ENCODE results near the gene SEC24D.

SEC24D gene

DNA sequence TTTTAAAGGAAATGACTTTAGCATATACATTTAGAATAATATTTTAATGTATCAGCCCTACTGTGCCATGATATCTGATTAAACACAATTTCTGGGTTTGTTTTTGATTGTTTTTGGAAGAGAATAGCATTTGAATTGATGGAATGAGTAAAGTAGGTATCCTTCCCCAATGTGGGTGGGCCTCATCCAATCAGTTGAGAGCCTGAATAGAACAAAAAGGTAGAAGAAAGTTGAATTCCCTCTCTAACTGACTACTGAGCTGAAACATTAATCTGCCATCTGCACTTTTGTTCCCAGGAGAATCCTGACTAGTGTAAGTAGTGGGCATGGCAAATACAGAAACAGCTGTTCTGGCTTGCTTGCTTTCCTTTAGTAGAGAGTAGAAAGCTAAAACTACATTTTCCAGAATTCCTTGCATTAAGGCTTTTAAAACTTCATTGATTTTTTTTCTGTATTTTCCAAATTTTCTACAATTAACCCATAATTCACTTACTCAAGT, 9.7 kb upstream of the SEC24D start:
- no peak for DNase-seq (ENCODE audit: low read depth)

DNA sequence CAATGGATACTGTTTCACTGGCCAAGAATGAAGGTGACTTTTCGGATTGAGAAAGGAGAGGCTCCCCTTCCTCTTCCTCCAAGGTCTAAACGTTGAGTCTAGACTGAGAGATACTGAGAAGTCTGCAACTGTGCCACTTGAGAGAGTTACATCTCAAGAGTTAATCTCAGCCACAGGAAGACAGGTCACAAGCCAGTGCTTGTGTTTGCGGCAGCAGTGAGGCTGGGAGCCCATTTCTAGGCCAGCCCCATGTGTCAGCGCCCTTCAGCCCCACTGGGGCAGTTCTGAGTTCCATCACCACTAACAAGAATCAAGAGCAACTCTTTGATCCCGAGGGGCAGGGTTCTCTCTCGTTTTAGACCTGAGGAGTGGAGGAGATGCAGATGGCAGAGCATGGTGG, 7.3 kb upstream of the SEC24D start:
- no peak for DNase-seq (ENCODE audit: low read depth)

DNA sequence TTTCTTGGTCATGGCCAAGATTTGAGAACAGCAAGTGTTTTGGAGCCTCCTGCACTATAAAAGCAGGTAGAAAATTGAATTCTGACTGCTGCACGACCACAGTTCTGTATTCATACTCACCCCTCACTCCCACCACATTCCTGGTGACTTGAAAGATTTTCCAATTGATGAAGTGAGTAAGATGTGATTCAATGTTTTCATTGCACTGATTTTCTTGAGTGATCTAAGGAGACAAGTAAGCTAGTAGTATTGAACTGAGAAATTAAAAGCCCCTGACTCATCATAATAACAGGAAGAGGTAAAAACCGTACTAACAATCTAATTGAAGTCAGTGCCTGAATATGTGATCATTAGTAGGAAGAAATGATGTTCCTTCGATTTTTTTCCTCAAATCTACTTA, 6.1 kb upstream of the SEC24D start:
- DNase-seq (ENCODE audit: low read depth): no peak

DNA sequence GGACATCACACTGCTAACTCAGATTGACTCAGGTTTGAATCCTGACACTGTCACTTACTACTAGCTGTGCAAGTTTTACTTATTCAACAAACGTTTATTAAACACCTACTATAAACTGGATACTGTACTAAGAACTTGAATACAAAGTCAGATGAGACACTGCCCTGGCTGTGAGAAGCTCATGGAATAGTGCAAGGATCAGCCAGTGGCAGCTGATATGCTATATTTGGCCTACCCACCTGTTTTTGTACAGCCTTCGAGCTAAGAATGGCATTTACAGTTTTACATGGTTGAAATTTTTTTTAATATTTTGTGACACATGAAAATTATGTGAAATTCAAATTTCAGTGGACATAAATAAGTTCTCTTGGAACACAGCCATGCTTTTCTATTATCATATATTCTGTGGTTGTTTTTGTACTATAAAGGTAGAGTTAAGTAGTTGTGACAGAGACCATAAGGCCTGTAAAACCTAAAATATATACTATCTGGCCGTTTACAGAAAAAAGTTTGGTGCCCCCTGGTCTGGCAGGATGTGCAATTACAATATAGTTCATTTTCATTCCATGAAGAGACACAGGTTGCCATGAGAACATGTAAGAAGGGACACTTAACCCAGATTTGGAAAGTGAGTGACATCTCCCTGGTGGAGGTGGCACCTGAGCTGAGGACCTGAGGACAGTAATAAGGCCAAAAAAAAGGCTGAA, 3.4 kb upstream of the SEC24D start:
- DNase-seq (ENCODE audit: low read depth): no peak

DNA sequence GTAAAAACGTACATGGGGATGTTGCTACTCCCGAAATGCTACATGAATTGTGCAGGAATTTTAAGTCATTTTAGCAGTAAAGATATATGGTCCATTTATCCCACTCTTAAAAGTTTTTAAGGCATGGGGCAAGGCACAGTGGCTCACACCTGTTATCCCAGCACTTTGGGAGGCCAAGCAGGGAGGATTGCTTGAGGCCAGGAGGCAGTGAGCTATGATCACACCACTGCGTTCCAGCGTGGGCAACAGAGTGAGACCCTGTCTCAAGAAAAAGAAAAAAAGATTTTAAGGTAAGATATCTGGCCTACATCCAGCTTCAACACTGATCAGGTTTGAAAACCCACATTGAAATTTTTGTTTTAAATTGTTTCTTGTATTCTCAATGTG, 1.2 kb upstream of the SEC24D start:
- no peak for DNase-seq (ENCODE audit: low read depth)

DNA sequence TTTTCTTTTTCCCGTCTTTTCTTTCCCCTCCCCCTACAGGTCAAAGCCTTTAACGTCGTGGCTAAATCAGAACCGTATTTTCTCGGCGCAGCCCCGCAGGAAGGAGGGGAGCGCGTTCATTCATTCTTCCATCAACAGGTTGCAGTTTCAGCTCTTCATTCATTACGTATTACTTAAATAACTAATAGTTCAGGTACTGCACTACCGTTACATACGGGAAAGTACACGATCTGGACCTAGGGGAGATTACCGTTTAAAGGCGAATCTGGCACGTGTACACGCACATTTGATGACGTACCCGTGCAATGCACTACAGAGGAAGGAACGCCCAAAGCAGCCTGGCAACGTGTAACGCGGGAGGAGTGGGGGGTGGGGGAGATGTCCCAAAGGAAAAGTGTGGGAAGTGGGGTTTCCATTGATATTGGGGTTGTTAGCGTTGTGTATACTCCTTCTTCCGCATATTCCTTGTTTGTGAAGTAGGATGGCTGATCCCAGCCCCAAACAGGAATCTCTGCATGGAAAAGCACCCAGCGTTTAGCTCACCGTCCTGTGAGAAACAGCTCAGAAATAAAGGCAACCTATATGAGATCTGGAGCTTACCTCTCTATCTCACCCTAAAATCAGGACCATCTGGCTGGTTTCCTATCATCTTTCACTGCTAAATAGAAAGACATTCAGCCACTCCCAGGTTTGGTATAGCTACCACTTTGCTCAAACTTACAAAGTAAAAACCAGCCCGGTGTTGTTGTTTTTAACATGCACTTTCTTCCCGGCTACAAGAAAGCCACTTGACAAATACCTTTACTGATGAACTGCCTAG, 585 bp upstream of the SEC24D start:
- peak; percentile 23 for DNase-seq (ENCODE audit: low read depth)

DNA sequence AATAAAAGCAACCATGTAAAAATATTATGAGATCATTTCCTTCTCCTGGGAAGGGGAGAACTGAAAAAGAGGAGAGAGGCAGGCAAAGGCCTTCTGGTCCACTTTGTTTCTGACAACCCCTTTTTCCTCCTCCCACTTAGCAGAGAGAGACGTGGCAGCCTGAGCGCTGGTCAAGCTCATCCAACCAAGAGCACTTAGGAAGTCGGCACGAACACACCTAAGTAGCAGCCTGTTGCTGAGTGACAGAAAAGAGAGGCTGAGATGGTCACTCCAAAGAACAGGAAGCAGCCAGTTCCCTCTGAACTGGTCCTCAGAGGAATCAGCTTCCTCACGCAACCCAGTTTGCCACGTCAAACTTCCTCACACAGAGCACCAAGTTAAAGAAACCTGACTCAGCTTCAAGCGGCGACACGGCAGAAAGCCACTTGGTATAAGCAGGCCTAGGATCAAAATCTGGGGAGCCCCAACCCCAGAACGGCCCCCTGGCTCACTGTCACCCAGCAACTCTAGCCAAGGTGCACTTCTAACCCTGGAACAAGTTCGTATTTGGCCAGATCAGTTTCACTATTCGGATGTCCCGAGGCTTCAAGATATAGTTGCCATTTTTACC, 861 bp downstream of the SEC24D start:
- peak; percentile 21 for DNase-seq (ENCODE audit: low read depth)

DNA sequence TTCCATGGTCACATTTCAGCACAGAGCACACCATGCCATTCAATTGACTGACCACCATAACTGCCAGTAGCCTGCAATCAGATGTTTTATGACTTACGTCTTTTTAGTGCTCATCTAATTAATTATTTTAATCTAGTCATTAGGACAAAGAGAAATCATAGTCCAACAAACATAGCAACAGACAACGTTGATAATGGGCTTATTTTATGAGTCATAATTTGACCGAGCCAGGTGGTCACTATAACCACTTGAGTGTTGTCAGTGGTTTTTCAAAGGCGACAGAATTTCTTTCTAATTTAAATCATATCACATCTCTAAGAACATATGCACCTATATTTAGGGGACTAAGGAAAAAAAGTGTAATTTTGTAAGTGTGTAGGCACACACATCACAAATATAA, 1.9 kb downstream of the SEC24D start:
- no peak for DNase-seq (ENCODE audit: low read depth)

DNA sequence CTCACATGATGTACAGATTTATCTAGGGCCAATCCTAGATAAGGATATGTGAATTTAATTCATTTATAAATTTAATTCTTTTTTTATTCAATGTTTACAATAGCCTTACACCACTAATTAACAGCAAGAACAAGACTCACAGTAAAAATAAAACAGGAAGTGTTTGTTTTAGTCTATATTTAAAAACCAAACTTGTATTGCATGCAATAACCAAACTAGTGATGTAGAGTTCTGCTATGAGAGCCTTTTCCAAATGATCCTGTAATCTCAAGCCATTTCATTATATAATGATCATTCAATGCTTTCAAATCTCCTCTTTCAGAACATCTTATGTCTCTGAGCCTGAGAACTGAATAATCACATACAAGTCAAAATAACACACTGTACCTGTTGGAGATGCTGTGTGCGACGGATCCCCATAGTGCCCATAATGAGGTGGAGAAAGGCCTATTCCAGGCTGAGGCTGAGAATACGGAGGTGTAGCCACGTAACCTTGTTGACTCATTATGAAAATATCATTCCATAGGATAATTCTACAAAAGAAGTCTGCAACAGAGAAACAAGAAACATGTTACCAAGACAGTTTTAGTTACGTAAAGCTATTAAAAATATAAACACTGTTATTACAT, 2.6 kb downstream of the SEC24D start:
- no peak for DNase-seq (ENCODE audit: low read depth)

DNA sequence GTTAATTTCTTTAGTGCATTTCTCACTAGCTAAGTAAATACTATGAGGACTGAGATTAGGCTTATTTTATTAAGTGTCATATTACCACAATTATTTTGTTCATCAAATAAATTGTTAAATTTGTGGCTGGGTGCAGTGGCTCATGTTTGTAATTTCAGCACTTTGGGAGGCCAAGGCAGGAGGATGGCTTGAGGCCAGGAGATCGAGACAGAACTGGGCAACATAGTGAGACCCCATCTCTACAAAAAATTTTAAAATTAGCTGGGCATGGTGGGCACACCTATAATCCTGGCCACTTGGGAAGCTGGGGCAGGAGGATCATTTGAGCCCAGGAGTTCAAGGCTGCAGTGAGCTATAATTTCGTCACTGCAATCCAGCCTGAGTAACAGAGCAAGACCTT, 6.8 kb downstream of the SEC24D start:
- no peak for DNase-seq (ENCODE audit: low read depth)

DNA sequence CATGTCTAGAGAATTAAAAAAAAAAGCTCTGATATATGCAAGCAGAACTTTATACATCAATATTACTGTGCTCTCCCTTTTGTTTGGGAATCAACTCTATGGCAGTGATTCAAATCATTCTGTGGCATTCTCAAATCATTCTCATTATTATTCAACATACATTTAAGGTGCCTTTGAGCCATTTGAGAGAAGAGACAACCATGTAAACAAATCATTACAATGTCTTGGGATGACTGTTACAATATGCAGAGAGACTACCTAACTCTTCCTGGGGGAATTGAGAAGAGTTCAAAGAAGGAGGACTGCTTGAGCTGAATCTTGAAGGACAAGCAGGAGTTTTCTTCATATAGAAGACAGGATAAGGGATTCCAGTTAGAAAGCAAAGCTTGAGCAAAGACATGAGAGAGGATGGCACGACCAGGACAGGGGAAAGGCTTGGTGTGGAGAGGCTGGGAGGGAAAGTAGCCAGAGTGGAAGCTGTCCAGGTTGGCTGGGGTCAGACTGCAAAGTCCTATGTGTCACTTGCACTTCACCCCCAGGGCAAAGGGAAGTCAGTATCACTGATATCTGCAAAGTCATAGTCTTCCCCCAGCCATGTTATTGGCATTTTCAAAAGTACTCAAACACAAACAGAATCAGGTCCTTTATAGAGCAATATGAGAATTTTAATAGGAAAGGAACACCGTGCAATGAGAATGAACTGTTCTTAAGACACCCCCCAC, 9.0 kb downstream of the SEC24D start:
- no peak for DNase-seq (ENCODE audit: low read depth)

DNA sequence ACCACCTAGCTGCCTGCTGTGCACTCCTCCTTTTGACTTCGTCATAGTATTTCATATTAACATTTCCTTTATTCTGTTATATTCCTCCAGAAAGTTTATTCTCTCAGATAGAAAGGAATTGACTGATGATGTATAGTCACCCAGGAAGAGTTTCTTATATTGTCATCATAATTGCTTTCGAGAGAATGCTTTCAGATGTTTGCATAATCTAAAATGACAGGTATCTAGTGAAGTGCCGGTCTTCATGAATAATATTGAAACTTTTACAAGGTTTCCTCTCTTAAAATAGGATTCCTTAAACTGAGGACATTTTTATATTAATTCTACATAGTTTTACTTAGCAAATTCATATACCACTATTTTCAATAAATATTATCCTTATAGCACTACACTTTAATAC, 10.1 kb downstream of the SEC24D start:
- no peak for DNase-seq (ENCODE audit: low read depth)

DNA sequence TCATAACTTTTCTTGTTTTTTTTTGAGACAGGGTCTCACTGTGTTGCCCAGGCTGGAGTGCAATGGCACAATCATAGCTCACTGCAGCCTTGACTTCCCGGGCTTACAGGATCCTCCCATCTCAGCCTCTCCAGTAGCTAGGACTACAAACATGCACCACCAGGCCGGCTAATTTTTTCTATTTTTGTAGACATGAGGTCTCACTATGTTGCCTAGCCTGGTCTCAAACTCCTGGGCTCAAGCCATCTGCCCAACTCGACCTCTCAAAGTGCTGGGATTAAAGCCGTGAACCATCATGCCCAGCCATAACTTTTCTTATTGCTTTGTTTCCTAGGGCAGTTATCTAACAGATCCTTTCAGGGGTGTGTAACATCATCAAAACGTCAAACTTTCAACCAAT, 11.8 kb downstream of the SEC24D start:
- DNase-seq (ENCODE audit: low read depth): no peak

DNA sequence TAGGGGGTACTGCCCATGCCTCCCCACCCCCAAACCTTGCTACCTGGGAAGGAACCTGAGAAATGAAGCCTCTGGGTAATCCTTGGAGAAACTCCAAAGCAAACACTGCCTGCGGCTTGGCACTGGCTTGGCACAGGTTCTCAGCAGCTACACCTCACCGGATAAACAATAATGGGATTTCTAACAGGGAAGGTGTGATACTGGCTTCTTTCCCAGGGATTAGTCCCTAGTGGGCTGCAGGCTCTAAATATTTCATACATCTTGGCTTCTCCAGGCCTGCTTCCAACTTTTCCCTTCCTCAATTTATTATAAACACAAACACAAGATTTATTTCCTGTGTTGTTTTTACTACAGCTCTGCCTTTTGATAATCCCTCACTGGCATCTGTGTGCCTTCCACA, 12.5 kb downstream of the SEC24D start:
- no peak for DNase-seq (ENCODE audit: low read depth)

DNA sequence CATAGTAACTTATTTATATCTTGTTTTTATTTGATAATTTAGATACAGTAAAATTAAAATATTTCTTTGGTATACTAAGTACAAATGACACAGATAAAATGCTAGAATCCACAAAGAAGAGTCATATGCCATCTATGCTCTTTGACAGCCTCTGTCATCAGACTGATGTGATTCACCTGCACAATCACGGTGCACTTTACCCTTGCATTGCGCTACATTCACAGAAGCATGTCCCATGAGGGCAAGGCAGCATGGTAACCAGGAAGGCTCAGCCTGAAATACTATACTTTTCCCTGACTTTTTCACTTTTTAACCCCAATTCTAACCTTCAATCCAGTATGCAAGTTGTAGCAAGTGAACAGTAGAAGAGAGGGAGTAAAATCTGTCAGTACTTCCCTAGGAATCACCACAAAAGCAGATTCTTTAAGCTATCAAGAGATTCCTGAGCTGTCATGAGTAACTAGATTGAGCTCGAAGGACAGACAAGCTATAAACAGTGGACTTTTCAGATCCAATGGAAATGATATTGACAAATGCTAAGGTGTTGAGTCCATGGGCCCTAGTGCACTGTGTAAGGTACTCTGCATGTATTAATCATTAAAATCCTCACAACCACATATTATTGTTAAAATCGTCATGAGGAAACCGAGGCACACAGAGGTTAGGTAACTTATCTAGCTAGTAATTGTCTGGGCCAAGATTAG, 14.2 kb downstream of the SEC24D start:
- DNase-seq (ENCODE audit: low read depth): no peak

DNA sequence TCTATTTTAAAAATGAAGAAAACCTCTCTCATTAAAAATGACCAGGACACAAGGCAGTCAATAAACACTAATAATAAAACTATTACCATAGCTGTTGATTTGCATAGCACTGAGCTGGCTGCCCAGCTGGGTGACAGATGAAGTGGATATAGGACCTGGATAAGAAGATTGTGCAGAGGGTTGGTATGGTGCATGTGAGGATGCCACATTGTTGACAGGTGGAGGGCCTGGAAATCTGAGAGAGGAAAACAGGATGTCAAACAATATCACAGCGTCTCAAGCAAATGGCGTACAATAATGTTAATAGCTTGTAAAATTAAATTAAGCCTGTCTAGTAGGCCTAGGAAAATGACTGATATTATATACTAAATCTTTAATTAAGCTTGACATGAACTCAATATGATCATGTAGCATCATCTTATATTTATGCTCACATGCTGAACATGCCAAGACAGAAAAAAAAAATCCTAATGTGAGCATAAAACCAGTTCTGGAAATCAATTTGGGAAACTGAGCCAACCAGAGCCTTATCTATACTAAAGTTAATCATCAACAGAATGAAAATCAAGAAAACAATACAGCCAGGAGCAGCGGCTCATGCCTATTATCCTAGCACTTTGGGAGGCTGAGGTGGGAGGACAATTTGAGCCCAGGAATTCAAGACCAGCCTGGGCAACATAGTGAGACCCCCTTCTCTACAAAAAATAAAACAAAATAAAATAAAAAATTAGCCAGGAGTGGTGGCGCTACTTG, 18.6 kb downstream of the SEC24D start:
- no peak for DNase-seq (ENCODE audit: low read depth)

DNA sequence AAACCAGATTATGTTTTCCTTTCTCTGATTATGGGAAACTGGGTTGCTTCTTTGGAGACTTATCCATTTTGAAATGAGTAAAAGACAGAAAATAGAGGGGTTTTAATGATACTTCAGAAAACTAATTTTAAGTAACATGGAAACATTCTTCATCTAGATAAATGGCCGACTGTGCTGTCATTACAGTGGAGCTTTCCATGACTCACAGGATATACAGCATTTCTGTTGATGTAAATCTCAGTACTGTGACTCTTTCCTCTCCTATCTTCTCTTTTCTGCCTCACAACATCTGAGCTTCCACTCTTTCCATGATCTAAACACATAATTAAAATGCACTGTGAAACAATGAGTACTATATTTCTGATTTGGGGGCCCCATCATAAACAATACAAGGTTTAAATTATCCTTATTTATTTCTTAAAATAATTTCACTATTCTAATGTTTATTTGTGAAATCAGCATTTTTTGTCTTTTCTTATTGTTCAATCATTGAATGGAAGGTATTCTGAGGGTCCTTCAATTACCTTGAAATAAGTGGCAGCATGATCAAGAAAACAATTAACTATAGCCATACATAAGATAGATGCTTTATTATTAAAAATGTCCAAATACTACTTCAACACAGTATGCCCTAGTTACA, 19.3 kb downstream of the SEC24D start:
- DNase-seq (ENCODE audit: low read depth): no peak

DNA sequence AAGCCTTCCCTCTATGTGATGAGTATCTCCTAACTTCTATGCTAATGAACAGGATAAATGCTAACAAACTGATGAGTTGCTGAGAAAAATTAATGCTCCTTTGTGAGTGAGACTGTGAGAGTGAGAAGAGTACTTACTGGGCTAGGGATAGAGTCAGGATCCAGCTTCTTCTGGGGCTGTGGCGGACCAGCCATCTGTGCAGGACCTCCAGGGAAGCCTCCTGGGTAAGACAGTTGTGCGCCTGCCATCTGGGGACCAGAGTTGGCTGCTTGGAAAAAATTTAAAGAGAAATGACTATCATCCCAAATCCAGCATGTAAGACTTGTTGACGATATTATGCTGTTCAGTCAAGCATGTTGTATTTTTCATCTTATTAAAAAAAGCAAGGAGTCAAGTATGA, 21.0 kb downstream of the SEC24D start:
- DNase-seq (ENCODE audit: low read depth): no peak

DNA sequence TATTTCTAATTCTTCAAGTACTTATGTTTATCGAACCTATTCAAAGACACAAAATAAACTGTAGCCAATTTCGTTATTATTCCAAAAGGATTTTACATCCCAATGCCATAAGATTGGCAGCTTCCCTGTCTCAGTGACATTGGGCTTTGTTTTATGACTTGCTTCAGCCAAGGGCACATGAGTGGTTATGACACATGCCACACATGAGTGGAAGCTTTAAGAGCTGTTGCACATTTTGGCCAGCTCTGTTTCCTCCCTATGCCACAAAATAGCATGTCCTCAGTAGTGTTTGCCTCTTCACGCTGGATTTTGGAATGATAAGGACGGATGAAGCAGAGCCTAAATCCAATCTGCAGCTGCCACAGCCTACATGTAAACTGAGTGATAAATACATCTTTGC, 21.9 kb downstream of the SEC24D start:
- no peak for DNase-seq (ENCODE audit: low read depth)

DNA sequence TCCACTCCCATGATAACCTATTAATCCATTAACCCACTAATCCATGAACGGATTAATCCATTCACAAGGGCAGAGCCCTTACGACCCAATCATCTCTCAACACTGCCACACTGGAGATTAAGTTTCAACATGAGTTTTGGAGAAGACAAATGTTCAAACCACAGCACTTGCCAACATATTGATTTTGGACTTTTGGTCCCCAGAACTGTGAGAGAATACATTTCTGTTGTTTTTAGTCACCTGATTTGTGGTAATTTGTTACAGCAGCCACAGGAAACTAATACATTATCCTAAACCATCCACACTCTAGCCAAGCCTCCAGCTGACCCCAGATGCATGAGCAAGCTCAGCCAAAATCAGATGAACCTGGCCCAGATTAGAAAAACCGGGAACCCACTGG, 22.4 kb downstream of the SEC24D start:
- no peak for DNase-seq (ENCODE audit: low read depth)
